GM18526 (cell line): Measurements from ENCODE around the gene GNAO1.

Source experiments
- POLR2A ChIP-seq: IDR thresholded peaks from 3 replicates; pipeline ENCODE4 v1.6.1; 2011; ENCODE audit not compliant: insufficient read length; ENCODE audit errors: extremely low read depth

GNAO1 gene

GRCh38 chr16:56247808-56248207 is 56.5 kb downstream of the GNAO1 start:
- no peak for TF ChIP-seq POLR2A

GRCh38 chr16:56252835-56253234 is 61.5 kb downstream of the GNAO1 start:
- TF ChIP-seq POLR2A = no peak

GRCh38 chr16:56255904-56256303 is 64.6 kb downstream of the GNAO1 start:
- TF ChIP-seq POLR2A = no peak

GRCh38 chr16:56257239-56257638 is 66.0 kb downstream of the GNAO1 start:
- no peak for TF ChIP-seq POLR2A

- TF ChIP-seq POLR2A = no peak
Observed at GRCh38 chr16:56257666-56258342, 66.5 kb downstream of the GNAO1 start.

- no peak for TF ChIP-seq POLR2A
Observed at GRCh38 chr16:56258508-56259424, 67.5 kb downstream of the GNAO1 start.

GRCh38 chr16:56259425-56259779 is 68.1 kb downstream of the GNAO1 start:
- TF ChIP-seq POLR2A = no peak

- TF ChIP-seq POLR2A = no peak
Observed at GRCh38 chr16:56260378-56261160, 69.3 kb downstream of the GNAO1 start.

- TF ChIP-seq POLR2A = no peak
Observed at GRCh38 chr16:56261656-56262055, 70.4 kb downstream of the GNAO1 start.

GRCh38 chr16:56262148-56262547 is 70.9 kb downstream of the GNAO1 start:
- no peak for TF ChIP-seq POLR2A

GRCh38 chr16:56262551-56263245 is 71.4 kb downstream of the GNAO1 start:
- TF ChIP-seq POLR2A = no peak

GRCh38 chr16:56263711-56264608 is 72.7 kb downstream of the GNAO1 start:
- no peak for TF ChIP-seq POLR2A

- TF ChIP-seq POLR2A = no peak
Observed at GRCh38 chr16:56264609-56264972, 73.3 kb downstream of the GNAO1 start.

- no peak for TF ChIP-seq POLR2A
Observed at GRCh38 chr16:56265184-56265583, 73.9 kb downstream of the GNAO1 start.
